GM21619 (cell line): Measurements from ENCODE around the gene TOP2A.
"Not testable (repeated sequence)": the region's sequence is repeated elsewhere in the genome, so short reads cannot be mapped to it uniquely, and the experiment has no call there.

Experiments
- ATAC-seq: cut with Tn5 transposase; IDR thresholded peaks from one replicate; pipeline ENCODE4 v1.9.1; 2021; ENCODE audit not compliant: unreplicated experiment

TOP2A gene

DNA sequence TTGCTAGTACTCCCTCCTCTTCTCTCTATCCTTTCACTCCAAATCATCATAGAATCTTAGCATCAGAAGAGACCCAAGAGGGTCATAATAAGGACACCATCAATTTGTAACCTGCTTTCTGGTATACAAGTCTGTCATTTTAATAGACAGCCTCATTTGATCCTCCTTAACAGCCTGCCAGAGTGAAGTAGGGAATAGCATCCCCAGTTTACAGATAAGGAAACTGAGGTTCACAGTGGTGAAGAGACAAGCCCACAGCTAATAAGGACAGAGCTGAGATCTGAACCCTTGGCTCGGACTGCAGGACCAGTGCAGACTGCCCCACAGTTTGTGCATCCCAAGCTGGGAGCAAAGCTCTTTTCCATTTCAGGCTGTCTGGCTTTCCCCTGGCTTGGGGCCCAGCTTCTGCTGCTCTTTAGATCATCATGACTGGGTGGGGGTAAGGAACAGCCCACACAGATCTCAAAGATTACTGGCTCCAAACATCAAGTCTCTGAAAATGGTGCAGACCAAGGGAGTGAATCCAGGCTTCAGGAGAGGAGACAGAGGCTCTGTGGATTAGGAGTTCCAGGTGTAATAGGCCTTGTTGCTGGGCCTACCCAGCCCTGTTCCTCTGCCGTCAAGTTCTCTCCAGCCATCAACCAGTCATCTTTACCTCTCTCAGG lies 15.3 kb upstream of the TOP2A start:
- ATAC-seq: no peak

DNA sequence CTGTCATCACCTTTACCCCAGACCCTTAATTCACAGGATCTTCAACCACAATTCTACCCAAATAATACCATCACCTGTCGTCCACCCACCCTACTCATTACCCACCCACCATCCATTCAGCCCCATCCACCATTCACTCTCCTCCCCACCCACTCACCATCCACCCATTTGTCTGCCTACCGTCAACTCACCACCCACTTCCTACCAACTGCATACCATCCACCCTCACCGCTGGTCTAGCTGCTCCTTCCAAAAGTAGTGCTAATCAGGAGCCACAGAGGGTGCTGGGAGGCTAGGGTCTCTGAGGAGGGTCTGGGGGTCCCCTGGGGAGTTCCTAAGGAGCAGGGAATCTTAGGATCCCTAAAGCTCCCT lies 13.5 kb upstream of the TOP2A start:
- ATAC-seq: no peak

DNA sequence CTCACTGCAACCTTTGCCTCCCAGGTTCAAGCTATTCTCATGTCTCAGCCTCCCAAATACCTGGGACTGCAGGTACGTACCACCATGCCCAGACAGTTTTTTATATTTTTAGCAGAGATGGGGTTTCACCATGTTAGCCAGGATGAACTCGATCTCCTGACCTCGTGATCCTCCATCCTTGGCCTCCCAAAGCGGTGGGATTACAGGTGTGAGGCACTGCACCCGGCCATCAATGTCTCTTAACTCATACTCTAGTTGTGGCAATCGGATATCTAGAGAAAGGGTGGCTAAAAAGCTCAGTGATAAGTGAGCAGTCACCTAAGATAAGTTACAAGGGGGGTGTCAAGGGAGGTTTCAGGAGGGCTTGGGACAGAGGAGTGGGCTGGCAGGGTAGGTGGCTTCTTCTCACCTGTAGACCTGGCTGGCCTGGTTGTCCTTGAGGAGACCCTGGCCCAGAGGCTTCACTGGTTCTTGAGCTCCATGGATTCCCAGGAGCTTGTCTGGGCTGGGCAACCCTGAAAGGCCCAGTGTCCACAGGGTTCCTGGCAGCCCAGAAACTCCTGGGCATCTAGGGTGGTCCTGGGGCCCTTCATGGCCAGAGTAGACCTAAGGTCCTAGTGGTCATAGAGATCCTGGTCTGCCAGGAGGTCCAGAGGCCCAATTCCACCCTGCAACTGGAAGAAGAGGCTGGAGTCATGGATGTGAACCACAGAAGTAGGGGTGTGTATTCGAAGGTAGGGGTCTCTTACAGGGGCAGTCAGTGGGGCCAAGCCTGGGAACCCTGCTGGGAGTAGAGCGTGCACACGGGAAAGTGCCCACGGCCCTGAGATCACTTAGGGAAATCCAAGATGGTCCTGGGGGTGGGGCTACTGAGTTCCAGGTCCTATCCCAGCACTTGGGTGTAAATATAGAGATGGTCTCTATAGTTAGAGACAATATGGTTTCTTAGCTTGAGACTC lies 12.9 kb upstream of the TOP2A start:
- no peak for ATAC-seq

DNA sequence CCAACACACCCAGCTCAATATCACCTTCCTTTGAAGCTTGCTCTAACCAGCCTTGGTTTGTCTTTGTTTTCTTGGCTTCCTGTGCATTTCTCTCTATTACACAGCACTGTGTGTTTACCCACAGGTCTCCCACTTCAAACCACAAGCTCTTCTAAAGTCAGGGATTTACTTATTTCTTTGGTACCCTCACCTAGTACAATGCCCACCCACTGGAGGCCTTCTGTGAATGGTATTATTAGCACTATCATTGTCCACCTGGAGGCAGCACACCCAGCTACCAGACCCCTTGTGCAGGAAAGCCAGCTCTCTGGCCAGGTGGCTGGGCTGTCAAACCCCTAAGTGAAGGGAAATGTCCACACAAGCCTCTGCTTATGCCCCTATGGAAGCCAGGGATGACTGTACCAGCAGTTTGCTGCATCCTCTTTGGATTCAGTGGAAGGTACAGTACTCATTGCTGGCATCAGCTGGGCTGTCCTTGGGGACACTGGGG lies 9.4 kb upstream of the TOP2A start:
- ATAC-seq: no peak

DNA sequence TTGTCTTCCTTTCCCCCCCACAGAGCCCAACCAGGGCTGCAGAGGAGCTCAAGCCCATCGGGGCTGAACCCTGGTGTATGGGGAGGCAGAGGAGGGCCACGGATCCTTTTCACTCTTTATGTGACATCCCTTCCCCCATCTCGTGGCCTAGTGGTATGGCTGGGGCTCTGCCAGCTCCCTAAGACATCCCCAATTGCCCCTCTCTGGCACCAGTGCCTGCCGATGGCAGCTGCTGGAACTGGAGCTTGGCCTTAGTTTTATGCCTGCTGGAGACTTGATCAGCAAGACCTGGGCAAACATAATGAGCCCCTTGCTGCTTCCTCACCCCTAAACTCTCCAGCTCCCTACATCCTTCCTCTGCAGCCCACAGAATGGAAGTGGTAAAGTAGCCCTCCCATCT lies 8.0 kb upstream of the TOP2A start:
- no peak for ATAC-seq

DNA sequence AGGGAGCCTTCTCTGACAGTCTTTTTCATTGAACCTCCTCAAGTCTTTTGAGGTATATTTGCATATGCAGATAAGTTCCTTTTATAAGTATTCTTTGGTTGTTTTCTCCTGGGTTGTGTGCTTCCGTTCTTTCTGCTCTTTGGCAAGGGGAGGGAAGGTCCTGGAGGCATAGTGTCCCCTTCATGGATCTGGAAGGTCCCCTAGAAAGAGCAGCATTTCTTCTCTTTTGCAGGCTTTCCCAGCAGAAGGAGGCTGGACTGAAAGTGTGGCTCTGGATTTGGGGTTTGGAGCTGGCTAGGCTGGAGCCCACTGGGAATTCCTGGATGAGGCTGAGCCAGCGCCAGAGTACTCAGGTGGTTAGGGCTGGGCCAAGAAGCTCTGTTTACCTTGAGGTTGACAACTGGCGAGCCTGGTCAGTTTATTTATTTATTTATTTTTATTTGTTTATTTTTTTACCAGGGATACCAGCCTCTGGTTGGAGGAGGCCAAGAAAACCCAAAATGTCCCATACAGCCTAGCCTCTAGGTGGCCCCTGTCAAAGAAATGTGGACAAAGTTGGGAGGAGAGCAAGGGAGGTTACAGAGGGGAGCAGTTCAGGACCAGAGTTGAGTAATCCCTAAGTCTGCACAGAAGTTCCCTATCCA lies 5.4 kb upstream of the TOP2A start:
- ATAC-seq: no peak

DNA sequence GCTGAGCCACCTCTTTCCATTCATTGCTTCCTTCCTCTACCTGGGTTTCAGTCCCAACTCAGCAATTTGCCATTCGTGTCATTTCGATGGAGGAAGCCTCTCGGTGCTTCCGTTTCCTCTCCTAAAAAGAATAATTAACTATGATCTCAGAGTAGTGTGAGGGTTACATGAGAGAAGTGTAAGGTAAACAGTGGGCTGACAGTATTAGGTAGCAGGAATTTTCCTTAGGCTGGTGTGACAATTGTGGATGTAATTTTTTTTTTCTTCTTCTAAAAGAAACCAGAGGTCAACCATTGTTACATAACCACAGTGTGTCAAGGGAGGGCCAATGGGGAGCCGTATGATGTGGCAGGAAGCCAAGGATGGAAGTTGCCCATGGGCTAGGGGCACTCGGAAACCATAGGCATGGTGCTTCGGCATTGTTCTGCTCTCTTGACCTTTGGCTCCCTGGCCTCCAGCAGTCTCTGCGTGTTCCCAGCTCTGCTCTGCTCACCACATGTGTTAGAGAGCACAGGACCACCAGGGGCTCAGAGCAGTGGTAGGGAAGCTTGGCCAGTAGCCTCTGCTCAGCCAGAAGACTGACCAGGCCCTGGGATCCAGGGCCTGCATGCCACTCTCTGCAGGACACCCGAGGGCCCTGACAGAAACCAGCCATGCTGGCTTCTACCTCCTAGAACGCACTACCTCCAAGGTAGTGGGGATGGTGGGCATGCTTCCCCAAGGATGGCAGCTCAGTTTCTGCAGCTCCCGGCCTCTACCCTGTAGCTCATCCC lies 2.0 kb upstream of the TOP2A start:
- ATAC-seq: no peak

DNA sequence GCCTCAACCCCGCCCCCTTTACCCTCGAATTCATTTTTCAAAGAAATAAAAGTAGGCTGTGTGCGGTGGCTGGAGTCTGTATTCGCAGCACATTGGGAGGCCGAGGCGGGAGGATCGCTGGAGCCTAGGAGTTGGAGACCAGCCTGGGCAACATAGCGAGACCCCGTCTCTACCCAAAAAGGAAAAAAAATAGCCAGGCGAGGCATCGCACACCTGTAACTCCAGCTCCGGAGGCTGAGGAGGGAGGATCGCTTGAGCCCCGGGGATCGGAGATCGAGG lies 671 bp upstream of the TOP2A start:
- ATAC-seq: no peak

DNA sequence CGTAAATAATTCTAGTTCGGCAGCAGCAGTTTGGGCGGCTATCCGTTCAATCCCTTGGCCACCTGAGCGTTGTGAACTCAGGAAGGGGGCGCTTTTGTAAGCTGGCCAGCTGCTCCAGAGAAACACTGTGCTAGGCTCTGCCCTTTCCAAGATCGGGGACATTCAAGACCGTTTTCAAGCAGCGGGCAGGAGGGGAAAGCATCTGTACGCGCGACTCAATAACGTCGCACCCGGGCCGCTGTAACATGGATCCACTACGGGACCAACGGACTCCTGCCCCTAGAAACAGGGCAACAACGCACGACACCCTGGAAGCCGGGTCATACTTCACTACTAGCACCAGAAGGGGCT lies 463 bp downstream of the TOP2A start:
- no peak for ATAC-seq

DNA sequence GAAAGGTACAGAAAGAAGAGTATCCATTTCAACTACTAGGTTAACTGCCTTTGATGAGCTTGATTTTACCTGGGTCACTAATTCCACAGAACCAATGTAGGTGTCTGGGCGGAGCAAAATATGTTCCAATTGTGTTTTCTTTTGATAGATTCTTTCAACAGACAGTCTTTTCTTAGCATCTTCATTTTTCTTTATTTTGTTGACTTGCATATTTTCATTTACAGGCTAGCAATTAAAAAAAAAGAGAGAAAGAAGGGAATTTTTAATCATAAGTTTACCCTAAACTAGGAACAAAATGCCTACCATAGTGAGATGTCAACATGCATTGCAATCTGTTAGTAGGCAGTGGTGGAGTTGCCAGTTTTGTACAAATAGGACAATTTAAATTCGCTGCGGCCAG lies 1.0 kb downstream of the TOP2A start:
- no peak for ATAC-seq

DNA sequence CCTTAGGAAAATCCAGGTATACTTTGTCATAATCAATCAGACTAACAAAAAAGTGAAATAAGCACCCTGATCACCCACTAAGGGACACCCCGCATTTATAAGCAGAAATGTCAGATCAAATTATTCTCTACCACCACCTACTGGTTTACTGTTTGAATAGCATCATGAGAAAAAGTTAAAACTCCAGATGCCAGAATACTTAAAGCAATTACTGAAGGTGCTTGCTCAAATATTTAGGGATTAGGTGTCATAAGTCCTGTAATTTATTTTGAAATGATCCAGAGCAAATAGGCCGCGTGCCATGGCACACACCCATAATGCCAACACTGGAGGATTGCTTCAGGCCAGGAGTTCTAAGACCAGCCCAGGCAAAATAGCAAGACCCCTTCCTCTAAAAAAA lies 2.3 kb downstream of the TOP2A start:
- no peak for ATAC-seq

DNA sequence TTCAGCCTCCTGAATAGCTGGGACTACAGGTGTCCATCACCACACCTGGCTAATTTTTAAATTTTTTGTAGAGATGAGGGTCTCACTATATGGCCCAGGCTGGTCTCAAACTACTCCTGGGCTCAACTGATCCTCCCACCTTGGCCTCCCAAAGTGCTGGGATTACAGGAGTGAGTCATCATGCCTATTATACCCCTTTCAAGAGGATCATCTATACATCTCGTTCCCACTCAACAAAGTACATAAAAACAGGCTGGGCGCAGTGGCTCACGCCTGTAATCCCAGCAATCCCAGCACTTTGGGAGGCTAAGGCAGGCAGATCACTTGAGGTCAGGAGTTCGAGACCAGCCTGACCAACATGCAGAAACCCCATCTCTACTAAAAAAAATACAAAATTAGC lies 3.4 kb downstream of the TOP2A start:
- not testable (repeated sequence) for ATAC-seq

DNA sequence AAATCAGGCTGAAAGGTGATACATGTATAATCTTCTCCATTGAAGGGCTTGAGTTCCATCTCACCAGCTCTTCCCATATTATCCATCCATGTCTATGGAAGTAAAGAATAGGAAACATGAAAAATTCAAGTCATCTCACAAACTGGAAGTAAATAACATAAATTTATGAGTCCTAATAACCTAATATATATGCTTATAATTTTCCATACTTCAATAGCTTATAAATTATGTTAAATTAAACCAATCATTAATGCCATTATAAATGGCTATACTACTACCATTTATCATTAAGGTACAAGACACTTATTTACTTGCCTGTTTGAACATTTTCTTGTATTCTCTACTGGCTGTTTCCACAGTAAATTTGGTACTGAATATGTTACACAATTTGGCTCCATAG lies 4.8 kb downstream of the TOP2A start:
- no peak for ATAC-seq

DNA sequence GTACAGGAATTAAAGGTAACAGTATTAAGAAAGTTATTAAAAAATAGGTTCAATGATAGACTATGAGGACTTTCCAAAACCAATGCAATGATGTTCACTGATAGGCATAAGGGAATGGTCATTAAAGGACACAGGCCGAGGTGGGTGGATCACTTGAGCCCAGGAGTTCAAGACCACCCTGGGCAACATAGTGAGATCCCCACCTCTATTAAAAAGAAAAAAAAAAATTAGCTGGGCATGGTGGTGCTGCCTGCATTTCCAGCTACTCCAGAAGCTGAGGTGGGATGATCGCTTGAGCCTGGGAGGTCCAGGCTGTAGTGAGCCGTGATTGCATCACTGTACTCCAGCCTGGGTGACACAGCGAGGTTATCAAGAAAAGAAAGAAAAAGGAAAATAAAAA lies 5.9 kb downstream of the TOP2A start:
- no peak for ATAC-seq

DNA sequence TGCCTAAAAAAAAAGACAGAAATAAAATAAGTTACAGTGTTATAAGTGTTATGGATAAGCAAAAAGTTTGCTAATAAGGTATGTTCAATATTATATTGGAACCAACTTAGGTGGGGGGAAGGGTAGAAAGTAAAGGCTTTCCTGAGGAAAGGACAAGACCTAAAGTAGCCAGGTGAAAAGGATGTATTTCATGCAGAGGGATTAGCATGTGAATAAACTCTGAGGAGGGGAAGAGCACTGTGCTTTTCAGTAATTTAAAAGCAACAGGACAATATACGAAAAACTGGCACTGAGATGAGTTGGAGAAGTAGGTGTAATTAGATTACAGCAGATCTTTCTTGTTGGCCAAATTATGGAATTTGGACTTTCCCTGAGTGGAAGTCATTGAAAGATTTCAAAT lies 7.6 kb downstream of the TOP2A start:
- no peak for ATAC-seq

DNA sequence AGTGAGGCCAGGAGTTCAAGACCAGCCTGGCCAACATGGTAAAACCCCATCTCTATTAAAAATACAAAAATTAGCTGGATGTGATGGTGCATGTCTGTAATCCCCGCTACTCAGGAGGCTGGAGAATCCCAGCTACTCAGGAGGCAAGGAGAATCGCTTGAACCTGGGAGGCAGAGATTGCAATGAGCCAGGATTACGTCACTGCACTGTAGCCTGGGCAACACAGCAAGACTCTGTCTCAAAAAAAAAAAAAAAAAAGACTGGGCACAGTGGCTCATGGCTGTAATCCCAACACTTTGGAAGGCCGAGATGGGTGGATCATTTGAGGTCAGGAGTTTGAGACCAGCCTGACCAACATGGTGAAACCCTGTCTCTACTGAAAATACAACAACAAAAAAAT lies 8.2 kb downstream of the TOP2A start:
- not testable (repeated sequence) for ATAC-seq

DNA sequence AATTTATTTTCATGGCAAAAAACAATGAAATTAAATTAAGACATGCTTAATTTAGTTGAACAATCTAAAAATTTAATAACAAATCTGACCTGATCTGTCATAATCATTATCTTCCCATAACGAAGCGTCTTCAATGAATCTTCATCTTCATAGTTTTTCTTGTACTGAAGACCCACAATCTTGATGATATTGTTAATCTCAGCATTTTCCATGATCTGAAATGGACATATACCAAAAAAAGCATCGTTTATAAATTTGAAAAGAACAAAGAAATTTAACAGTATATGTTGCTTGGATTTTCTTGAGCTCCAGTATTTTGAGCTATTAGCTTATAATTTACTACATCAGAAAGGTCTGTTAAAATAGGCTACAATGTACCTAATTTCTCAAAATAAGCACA lies 10.2 kb downstream of the TOP2A start:
- ATAC-seq: no peak

DNA sequence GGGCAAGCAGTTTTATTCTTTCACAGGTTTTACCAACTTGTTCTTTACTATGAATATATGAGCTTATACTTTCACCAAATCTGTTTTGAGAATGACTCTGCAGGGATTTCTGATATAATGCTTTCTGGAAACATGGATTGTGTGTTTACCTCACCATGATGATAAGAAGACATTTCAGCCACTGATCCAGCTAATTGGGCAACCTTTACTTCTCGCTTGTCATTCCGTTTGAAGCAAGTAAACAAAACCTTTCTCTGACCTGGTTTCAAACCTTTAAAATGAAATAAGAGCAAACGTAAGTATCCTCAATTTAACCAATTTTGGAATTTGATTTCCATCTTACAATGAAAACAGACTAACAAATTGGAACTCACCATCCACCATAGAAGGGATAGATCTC lies 13.7 kb downstream of the TOP2A start:
- ATAC-seq: no peak

DNA sequence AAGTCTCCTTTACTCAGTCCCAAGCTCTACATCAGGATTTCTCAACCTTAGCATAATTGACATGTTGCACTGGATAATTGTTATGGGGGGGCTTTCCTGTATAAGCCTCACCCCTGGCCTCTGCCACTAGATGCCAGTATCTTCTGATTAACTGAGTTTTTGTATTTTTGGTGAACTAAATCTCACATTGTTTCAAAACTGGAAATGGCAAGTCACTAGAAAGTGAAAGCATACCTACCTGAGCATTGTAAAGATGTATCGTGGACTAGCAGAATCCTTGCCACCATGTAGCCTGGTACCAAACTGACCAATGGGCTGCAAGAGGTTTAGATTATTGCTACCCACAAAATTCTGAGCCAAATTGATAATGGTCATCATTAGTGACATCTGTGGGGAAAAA lies 15.0 kb downstream of the TOP2A start:
- ATAC-seq: no peak

DNA sequence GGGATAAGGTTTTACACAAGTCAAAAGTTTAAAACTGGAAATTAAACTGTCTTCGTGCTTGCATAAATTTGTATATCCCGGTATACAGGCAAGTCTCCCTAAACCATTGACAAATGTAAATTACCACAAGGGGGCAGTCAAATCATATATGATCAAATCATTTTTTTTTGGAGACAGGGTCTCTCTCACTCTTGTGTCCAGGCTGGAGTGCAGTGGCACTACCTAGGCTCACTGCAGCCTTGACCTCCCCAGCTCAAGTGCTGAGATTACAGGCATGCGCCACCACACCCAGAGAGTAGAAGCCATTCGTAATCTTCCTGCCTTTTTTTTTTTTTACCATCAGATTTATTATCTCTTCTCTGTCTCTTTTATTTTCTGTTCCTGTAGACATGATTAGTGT lies 18.5 kb downstream of the TOP2A start:
- no peak for ATAC-seq

DNA sequence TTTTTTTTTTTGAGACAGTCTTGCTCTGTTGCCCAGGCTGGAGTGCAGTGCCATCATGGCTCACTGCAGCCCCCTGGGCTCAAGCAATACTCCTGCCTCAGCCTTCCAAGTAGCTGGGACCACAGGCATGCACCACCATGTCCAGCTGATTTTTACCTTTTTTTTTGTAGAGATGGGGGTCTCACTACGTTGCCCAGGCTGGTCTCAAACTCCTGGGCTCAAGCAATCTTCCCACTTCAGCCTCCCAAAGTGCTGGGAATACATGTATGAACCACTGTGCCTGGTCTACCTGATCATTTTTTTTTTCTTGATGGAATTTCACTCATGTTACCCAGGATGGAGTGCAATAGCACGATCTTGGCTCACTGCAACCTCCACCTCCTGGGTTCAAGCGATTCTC lies 31.1 kb downstream of the TOP2A start:
- ATAC-seq: not testable (repeated sequence)
